ENCODE results near the gene RGMB. TPM values are rescaled to one million over a fixed set of nuclear protein-coding genes. Genes with fewer than 3 reads are reported as not detected.

Gene RGMB
- total and polyA plus RNA-seq, 4 donors: 2.5 to 5.3 (median 3.0) TPM

DNA sequence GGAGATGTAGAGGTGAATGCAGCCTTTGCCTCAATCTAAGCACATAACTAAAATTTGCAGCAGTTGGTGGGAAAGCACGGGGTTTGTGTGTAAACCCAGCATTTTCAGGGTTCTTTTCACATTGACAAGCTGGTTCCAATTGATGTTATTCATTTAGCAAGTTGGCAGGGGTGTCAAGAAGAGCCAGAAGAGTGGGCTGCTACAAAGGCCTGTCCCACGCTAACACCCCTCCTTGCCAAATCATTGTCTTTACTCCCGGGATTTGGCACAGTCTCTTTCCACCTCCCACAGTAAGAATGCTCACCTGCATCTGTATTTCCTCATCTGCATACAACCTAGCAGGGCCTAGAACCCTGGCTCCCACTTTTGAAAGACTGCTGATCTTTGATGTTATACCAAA, 11.8 kb downstream of the RGMB start (continued):
- TF ChIP-seq, protein P1, sequence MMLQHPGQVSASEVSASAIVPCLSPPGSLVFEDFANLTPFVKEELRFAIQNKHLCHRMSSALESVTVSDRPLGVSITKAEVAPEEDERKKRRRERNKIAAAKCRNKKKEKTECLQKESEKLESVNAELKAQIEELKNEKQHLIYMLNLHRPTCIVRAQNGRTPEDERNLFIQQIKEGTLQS (IDR thresholded peaks at IDR 0.05): no peak
- TF ChIP-seq, protein P2, sequence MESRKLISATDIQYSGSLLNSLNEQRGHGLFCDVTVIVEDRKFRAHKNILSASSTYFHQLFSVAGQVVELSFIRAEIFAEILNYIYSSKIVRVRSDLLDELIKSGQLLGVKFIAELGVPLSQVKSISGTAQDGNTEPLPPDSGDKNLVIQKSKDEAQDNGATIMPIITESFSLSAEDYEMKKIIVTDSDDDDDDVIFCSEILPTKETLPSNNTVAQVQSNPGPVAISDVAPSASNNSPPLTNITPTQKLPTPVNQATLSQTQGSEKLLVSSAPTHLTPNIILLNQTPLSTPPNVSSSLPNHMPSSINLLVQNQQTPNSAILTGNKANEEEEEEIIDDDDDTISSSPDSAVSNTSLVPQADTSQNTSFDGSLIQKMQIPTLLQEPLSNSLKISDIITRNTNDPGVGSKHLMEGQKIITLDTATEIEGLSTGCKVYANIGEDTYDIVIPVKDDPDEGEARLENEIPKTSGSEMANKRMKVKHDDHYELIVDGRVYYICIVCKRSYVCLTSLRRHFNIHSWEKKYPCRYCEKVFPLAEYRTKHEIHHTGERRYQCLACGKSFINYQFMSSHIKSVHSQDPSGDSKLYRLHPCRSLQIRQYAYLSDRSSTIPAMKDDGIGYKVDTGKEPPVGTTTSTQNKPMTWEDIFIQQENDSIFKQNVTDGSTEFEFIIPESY (IDR thresholded peaks at IDR 0.05): no peak
- TF ChIP-seq, protein P3, sequence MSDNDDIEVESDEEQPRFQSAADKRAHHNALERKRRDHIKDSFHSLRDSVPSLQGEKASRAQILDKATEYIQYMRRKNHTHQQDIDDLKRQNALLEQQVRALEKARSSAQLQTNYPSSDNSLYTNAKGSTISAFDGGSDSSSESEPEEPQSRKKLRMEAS (IDR thresholded peaks at IDR 0.05): no peak
- TF ChIP-seq HNF4A (conservative IDR thresholded peaks at IDR 0.05) (no peak), EGR1 (IDR thresholded peaks at IDR 0.05; ENCODE audit: low read depth in 2 of 2) (no peak), TAF1 (conservative IDR thresholded peaks at IDR 0.05) (no peak)

DNA sequence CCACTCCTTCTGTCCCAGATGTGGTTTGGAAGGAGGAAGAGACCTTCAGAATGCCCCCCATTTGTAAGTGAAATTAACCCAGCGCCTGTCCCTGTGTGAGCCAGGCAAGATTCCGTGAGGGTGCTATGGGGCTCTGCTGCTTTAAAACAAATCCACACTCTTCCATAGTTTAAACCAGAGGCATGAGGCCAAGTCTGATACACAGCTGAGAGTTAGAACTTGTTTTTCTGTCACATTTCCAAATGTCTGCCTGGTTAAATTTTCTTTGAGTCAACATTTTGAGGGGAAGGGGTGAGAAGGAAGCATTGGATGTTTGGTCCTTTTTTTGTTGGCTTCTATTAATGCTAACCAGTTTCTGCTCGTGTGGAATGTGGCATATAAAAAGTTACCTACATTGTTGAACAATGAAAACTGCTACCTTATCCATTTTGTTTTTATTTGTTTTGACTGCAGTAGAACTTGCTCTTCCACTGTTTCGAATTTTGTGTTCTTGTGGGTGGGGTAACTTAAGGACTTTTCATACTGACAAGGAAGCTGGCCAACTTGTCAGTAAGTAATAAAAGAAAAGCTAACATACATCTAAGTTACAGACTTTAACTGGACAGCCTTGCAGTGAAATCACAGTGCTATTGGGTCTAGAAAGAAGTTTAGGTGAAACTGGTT, 12.9 kb downstream of the RGMB start:
- WGBS: 70% methylated on average over 4 of the region's 4 CpGs
- Histone ChIP-seq H3K9ac (ENCODE audit: low read depth in 1 of 2, low read length in 2 of 2) (no peak overlapping the region), H3K4me3 (ENCODE audit: low read depth in 1 of 3, low read length in 3 of 3) (no peak overlapping the region), H3K27me3 (ENCODE audit: control insufficient read depth in 4 of 4, insufficient read depth in 4 of 4, low read length in 3 of 4) (no peaks in the 10 kb centered on the region), H3K36me3 (ENCODE audit: control insufficient read depth in 4 of 4, insufficient read depth in 3 of 4, low read depth in 1 of 4, low read length in 3 of 4) (no peaks in the 10 kb centered on the region), H3K9me3 (ENCODE audit: control insufficient read depth in 4 of 4, low read length in 3 of 4) (no peaks in the 10 kb centered on the region), H3K27ac (ENCODE audit: low read depth in 1 of 2, low read length in 2 of 2) (no peak overlapping the region), H3K4me1 (ENCODE audit: control insufficient read depth in 4 of 4, insufficient read depth in 4 of 4, low read length in 3 of 4) (peaks cover 2 to 11% (median 8%) of the 10 kb centered on the region in 4 donors)
- no peak for DNase-seq (ENCODE audit: low spot score)
- TF ChIP-seq CTCF (IDR thresholded peaks at IDR 0.05; ENCODE audit: low read depth, low read length, missing input control): no peak

GRCh38 chr5:98787131-98787719, 13.8 kb downstream of the RGMB start:
- no peaks in the 10 kb centered on the region for H3K27me3 ChIP-seq (ENCODE audit: control insufficient read depth in 4 of 4, insufficient read depth in 4 of 4, low read length in 3 of 4)
- H3K36me3 ChIP-seq (ENCODE audit: control insufficient read depth in 4 of 4, insufficient read depth in 3 of 4, low read depth in 1 of 4, low read length in 3 of 4): no peaks in the 10 kb centered on the region
- DNase-seq (ENCODE audit: low spot score): no peak
- TF ChIP-seq NR2F2 (IDR thresholded peaks at IDR 0.05) (no peak), JUND (IDR thresholded peaks at IDR 0.05) (no peak), CTCF (IDR thresholded peaks at IDR 0.05; ENCODE audit: low read depth, low read length, missing input control) (no peak), FOXA1 (IDR thresholded peaks at IDR 0.05) (no peak), YY1 (IDR thresholded peaks at IDR 0.05) (no peak)
- TF ChIP-seq, protein P2 (IDR thresholded peaks at IDR 0.05): no peak
- TF ChIP-seq, protein P3 (IDR thresholded peaks at IDR 0.05): no peak
- H3K27ac ChIP-seq (ENCODE audit: low read depth in 1 of 2, low read length in 2 of 2): no peak overlapping the region
- no peak overlapping the region for H3K4me3 ChIP-seq (ENCODE audit: low read depth in 1 of 3, low read length in 3 of 3)
- 86% methylated on average over 5 of the region's 5 CpGs for WGBS
- peaks cover 2 to 11% (median 8%) of the 10 kb centered on the region in 4 donors for H3K4me1 ChIP-seq (ENCODE audit: control insufficient read depth in 4 of 4, insufficient read depth in 4 of 4, low read length in 3 of 4)
- H3K9ac ChIP-seq (ENCODE audit: low read depth in 1 of 2, low read length in 2 of 2): no peak overlapping the region
- no peaks in the 10 kb centered on the region for H3K9me3 ChIP-seq (ENCODE audit: control insufficient read depth in 4 of 4, low read length in 3 of 4)
